NOMO-1 treated with DMSO at 0.1 percent for 48 hours (cell line): ENCODE data around the gene NUDCD2.
"Not testable (repeated sequence)": the region's sequence is repeated elsewhere in the genome, so short reads cannot be mapped to it uniquely, and the experiment has no call there.

Source experiments
- DNase-seq: peaks from one replicate; lab custom pipeline; 2025; ENCODE audit not compliant: unreplicated experiment; lab: John Stamatoyannopoulos, UW

NUDCD2 gene

DNA sequence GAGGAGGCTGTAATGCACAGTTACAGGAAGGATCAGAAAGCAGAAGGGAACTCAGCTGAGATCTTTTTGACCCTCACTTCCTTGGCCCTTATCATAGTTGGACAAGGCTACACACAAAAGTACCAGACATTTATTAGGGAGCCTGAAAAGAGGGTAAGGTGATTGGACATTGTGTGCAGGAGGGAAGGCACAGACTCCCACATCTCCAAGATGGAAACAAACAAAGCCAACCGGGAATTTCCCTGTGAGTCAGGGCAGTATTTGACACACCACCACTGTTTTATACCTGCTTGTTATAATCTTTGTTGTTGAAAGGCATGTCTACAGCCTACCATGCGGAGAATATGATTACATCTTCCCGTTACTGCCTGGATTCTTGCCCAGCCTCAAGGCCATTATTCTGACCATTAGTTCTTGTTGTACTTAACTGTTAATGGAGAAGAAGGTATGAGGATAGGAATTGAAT lies 25.5 kb downstream of the NUDCD2 start:
- no peak for DNase-seq

DNA sequence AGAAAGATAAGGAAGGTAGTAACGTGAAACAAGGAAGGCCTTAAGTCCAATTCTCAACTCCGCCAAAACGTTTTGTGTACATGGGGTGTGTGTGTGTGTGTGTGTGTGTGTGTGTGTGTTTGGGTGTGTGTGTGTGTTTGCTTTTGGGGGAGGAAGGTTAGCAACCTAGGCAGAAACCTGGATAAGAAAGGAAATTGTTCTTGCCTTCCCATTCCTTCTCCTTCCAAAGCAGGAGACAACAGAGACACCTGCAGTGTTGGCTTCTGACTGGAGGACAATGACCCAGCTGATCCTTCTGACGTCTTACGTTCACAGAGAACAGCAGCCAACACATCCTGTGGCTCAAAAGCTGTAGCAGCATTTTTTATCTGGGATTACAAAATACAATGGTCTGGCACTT lies 26.6 kb downstream of the NUDCD2 start:
- DNase-seq: no peak

DNA sequence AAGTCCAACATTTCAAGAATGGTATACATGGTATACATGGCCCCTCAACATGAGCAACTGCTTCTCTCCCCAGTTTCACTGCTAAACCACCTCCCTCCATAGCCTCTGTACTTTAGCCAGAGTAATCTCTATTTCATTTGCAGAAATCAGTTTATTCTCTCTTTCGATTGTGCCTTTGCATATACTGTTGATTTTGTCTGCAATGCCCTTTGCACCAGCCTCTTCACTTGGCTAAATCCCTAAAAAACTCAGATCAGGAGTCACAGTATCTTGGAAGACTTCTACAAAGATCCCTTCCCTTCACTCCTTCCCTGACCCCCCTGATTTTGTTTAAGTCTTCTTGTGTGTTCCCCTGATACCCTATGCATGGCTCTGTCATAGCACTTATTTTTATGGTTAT lies 27.4 kb downstream of the NUDCD2 start:
- DNase-seq: no peak

DNA sequence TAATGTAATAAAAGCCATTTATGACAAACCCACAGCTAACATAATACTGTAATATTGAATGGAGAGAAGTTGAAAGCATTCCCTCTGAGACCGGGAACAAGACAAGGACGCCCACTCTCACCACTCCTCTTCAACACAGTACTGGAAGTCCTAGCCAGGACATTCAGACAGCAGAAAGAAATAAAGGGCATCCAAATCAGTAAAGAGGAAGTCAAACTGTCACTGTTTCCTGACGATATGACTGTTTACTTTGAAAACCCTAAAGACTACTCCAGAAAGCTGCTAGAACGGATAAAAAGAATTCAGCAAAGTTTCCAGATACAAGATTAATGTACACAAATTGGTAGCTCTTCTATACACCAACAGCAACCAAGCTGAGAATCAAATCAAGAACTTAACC lies 33.8 kb downstream of the NUDCD2 start:
- peak; percentile 3 for DNase-seq

DNA sequence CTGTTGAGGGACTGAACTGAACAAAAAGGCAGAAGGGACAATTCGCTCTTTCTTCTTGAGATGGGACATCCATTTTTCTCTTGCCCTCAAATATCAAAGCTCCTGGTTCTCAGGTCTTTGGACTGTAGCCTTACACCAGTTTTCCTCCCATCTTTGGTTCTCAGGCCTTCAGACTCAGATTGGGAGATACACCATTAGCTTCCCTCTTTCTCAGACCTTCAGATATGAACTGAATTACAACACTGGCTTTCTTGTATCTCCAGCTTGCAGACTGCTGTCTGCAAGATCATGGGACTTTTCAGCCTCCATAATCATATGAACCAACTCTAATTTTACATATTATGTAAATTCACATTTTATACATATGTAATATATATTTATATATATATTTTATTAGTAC lies 35.1 kb downstream of the NUDCD2 start:
- DNase-seq: no peak

DNA sequence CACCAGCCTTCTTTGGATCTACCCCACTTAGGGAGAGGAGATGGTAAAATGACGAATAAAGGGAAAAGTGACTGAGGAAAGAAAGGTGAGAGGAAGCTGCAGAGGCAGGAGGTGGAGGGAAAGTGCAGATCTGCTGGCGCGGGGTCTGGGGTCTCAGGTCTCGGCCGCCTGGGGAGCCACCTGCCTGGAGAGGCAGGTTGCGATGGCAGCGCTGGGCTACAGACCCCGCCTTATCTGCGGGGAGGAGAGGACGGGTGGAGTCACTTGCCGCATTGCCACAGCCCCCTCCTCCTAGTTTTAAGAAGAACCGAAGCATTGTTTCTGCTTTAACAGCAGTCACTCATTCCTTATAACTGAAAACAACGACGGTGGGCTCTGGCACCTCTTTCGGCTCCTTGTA lies 44.2 kb downstream of the NUDCD2 start:
- not testable (repeated sequence) for DNase-seq

DNA sequence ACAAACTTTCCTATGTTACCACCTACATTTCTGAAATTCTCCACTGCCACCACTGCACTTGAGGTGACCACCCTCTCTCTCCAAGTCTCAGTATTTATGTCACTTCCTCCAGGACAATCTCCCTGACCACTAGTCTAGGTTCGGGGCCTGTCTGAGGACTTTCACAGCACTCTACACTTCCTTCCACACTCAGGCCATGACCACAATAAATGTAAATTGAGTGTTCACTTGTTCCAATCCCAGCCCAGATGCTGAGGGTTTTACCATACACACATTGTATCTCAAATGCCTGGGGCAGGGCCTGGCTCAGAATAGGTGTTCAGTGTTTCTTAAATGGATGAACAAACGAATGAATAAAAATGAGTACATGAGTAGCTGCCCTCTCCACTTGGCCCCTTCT lies 49.4 kb downstream of the NUDCD2 start:
- DNase-seq: no peak

DNA sequence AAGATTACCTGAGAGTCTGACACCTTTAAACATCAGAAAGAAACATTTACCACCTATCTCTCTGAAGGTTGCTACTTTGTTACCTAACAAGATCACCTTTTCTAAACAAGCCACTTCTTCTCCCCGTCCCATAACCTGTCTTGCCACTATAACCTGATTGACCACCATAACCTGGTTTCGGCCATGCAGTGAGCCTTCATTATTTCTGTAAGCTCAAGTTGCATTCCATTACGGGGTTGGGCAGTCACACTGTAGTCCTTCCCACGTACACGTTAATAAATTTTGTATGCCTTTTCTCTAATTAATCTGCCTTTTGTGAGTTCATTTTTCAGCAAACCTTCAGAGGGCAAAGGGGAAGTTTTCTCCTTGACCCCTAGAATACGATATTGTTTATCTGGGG lies 50.5 kb downstream of the NUDCD2 start:
- no peak for DNase-seq

DNA sequence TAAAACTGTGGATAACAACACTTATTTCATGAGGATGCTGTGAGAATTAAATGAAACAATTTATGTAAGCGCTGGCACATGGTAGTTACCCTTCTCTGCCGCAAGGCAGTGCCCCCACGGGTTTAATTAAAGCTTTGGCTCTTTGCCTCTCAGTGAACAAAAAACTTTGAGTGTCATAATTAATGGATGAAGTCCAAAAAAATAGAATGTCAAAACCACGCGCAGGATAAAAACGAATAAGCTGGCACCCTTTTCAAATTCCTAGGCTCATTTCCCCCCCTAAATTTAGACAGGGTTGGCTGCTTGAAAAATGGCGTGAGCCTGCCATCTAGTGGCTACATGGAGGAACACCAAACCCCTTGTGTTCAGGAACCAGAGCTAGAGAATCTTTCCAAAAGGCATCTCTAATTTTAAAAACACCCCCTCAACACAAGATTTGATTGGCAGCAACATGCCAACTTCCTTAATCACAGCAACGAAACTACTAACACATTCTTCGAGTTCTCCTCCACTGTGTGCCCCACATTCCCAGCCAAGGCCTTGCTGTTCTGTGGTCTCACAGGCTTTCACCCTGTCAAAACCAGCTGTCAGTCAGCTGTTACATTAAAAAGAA lies 51.5 kb downstream of the NUDCD2 start:
- peak; percentile 59 for DNase-seq

DNA sequence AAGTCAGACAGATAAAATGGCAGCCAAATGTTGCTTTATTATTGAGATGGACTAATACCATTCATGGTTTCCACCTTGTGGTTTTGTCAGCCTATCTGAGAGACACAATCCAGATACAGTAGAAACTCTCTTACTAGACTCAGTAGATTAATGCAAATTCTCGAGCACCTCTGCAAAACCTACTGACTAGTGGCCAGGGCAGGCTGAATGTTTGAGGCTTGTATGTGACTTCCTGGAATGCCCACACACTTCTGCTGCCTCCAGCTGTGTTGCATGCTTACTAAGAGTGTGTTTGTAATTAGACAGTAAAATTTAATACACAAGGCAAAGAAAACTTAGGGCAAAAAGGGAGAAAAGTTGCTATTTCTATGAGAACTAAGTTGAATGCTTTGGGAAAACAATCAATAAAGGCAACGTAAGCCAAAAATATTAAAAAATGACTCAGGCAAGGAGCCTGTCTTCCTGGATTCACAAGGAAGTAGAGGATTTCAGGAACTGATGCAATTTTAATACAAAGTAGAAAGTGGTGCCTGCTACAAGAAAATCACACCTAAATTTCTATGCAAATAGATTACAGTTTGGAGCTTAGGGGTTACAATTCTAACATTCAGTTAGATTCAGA lies 52.8 kb downstream of the NUDCD2 start:
- peak; percentile 41 for DNase-seq

DNA sequence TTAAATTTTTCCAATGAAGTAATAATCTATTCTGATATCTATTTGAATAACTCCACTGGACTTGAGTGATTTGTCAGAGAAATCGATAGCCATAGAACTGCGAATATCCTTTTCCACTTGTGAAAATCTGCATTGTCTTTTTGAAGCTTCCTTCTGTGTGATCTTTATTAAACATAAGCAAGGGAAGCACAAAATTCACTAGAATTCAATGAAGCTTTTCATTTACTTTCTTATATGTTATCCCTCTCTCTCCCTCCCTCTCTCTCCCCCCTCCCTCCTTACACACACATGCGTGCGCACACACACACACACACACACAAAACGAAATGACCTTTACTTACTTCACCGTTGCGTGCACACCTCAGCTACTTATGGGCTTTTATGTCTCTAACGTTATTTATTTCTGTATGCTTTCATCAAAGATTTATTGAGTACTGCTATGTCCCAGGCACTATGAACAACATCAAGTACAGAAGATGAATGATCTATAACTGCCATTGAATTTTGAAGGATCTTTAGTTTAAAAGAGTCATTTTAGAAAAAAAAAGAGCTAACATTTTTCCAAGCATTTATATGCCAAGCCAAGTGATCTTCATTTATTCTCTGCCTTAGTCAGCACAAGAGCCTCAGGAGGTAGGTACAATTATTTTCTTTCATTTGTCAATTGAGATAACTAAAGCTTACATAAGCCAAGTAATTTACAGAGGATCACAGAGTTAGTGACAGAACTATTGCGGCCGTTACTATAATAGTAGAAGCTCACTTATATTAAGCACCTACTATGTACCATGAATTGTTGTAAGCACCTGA lies 55.3 kb downstream of the NUDCD2 start:
- no peak for DNase-seq

DNA sequence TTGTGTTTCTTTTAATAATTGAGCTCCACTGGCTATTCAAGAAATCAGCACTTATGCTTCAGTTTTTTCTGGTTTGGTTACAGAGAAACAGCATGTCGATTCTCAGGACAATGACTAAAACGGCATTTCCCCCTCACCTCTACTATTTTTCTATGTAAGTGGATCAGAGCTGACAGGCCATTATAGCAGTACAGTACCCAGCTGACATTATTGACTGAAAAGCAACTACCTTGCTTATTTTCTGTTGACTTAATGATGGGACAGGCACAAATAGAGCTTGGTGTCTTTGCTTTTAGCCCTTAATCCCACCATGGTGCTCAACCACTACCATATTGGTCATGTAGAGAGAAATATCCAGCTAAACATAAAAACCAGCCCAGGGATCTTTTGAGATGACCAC lies 57.9 kb downstream of the NUDCD2 start:
- no peak for DNase-seq

DNA sequence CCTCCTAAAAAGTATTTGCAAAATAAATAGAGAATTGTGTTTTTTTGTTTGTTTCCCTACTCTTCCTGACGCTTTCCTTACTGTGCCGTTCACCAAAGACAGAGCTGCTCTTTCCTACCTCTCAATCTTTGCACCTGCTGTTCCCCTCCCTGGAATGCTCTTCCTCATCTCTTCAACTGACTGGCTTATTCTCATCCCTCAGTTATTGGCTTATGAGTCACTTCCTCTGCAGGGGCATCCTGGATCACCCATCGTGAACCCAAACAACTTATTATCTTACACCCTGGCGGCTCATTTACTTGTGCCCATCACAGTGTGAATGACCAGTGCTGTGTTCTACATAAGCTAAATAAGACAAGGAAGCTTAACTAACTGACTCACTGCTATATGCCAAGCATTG lies 58.6 kb downstream of the NUDCD2 start:
- DNase-seq: no peak

DNA sequence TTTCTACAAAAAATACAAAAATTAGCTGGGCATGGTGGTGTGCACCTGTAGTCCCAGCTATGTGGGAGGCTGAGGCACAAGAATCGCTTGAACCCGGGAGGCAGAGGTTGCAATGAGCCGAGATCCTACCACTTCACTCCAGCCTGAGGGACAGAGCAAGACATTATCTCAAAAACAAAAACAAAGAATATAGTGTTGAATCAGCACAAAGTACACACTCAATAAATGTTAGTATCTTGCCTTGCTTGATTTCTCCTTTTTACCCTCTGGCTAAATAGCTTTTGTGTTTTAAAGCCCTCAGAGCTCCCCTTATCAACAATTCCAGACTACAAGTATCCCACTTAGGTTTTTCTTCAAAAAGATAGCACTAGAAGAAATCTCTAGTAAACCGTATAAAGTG lies 60.0 kb downstream of the NUDCD2 start:
- DNase-seq: no peak

DNA sequence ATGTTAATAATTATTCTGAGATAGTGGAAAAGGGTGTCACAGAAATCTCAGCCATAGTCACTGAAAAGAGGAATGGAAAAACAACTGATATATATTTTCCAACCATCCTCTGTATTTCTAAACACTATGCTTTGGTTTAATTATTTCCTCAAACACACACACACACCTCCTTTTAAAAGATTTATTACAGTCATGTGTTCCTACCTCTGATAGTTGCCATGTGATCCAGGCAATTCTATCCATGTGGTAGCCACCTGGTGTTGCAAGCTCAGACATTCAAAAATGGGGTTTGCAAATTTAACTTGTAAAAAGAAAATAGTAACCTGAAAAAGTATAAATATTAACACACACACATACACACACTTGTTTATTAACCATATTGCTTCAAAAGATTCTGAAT lies 62.5 kb downstream of the NUDCD2 start:
- peak; percentile 14 for DNase-seq

DNA sequence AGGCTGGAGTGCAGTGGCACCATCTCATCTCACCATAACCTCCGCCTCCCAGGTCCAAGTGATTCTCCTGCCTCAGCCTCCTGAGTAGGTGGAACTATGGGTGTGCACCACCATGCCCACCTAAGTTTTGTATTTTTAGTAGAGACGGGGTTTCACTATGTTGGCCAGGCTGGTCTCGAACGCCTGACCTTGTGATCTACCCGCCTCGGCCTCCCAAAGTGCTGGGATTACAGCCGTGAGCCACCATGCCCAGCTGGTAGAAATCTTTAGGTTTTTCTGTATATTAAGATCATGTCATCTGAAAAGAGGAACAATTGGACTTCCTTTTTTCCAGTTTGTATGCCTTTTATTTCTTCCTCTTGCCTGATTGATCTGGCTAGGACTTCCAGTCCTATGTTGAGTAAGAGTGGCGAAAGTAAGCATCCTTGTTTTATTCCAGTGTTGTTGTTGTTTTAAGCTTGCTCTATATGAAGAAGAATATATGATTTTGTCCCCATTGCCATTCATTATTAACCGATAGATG lies 63.0 kb downstream of the NUDCD2 start:
- DNase-seq: peak; percentile 77
